ENCODE data around the gene SEC62. TPM values are rescaled to one million over a fixed set of nuclear protein-coding genes. Genes with fewer than 3 reads are reported as not detected.
A peak's percentile ranks its signal among the peaks of the same experiment; 100 is the strongest.

Gene SEC62
- total RNA-seq, 1 experiment from 2014 or later, result 58.5 TPM

DNA sequence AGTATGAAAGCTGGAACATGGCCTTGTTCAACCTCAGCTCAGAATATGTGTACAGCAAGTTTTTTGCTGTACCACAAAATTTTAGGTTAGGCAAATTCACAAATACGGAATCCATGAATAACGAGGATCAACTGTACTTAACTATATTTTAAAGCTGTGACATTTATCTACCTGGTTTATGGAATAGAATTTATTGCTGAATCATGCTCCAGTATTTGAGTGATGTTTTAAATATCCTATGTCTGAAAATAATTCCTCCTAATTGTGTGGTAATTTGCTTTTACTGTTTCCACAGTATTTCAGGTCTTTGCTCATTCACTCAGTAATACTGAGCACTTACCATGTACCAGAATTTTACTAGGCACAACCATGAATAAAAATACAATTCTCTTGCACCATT lies 29.5 kb downstream of the SEC62 start:
- Mint-ChIP-seq H3K36me3 (ENCODE audit: insufficient read depth, unreplicated experiment) (peaks cover 20% of the 10 kb centered on the region), H3K9me3 (ENCODE audit: unreplicated experiment) (no peaks in the 10 kb centered on the region), H3K4me1 (ENCODE audit: insufficient read depth, unreplicated experiment) (no peaks in the 10 kb centered on the region), H3K27me3 (ENCODE audit: insufficient read depth, unreplicated experiment) (no peaks in the 10 kb centered on the region), H3K4me3 (ENCODE audit: unreplicated experiment) (no peak overlapping the region), H3K27ac (ENCODE audit: low read depth, unreplicated experiment) (no peak overlapping the region)
- no peak for DNase-seq (ENCODE audit: unreplicated experiment)
- TF ChIP-seq, protein P1, sequence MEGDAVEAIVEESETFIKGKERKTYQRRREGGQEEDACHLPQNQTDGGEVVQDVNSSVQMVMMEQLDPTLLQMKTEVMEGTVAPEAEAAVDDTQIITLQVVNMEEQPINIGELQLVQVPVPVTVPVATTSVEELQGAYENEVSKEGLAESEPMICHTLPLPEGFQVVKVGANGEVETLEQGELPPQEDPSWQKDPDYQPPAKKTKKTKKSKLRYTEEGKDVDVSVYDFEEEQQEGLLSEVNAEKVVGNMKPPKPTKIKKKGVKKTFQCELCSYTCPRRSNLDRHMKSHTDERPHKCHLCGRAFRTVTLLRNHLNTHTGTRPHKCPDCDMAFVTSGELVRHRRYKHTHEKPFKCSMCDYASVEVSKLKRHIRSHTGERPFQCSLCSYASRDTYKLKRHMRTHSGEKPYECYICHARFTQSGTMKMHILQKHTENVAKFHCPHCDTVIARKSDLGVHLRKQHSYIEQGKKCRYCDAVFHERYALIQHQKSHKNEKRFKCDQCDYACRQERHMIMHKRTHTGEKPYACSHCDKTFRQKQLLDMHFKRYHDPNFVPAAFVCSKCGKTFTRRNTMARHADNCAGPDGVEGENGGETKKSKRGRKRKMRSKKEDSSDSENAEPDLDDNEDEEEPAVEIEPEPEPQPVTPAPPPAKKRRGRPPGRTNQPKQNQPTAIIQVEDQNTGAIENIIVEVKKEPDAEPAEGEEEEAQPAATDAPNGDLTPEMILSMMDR (IDR thresholded peaks at IDR 0.05; ENCODE audit: unreplicated experiment), result no peak
- BruUV-seq (replicated peaks), result no TSS peak
- CTCF ChIA-PET, result interaction anchor here (0.8 kb wide), 1 partner anchor 12 kb away, joined by 3 read pairs; no protein-coding TSS in a partner anchor
- intact Hi-C loops (cut with micrococcal nuclease), result no loop called here
- POLR2A ChIA-PET, result interaction anchor here (0.6 to 1.3 kb wide), 2 partner anchors 29 to 186 kb away, joined by 3 to 4 read pairs; partner anchors contain the start of gene SEC62

DNA sequence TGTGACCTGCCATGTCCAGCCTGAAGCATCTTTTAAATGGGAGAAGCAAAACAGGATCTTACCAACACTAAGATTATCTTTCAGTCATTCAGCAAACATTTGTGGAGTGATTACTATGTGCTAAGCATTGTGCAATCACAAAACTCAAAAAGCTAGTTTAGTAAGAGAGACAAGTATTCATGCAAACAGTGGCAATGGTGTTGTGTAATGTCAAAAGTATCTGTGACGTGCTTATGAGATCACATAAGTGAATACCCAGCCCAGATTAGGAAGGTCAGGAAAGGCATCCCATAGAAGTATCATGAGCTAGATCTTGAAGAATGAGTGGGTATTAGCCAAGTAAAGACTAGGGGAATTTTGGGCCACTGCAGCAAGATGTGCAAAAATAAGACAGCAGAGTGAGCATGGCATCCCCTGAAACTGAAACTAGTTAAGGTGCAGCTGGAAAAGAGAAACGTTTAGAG lies 32.1 kb downstream of the SEC62 start:
- no peaks in the 10 kb centered on the region for H3K27me3 Mint-ChIP-seq (ENCODE audit: insufficient read depth, unreplicated experiment)
- ChIA-PET CTCF (no interaction called here), POLR2A (no interaction called here)
- TF ChIP-seq, protein P1 (IDR thresholded peaks at IDR 0.05; ENCODE audit: unreplicated experiment), result no peak
- DNase-seq (ENCODE audit: unreplicated experiment), result peak; percentile 36
- H3K9me3 Mint-ChIP-seq (ENCODE audit: unreplicated experiment), result no peaks in the 10 kb centered on the region
- H3K36me3 Mint-ChIP-seq (ENCODE audit: insufficient read depth, unreplicated experiment), result peaks cover 9% of the 10 kb centered on the region
- no TSS peak for BruUV-seq (replicated peaks)
- no peak overlapping the region for H3K27ac Mint-ChIP-seq (ENCODE audit: low read depth, unreplicated experiment)
- intact Hi-C loops (cut with micrococcal nuclease), result no loop called here
- H3K4me1 Mint-ChIP-seq (ENCODE audit: insufficient read depth, unreplicated experiment), result no peaks in the 10 kb centered on the region
- no peak overlapping the region for H3K4me3 Mint-ChIP-seq (ENCODE audit: unreplicated experiment)

GRCh38 chr3:169999433-169999832 lies 32.8 kb downstream of the SEC62 start:
- Mint-ChIP-seq H3K27me3 (ENCODE audit: insufficient read depth, unreplicated experiment) (no peaks in the 10 kb centered on the region), H3K4me1 (ENCODE audit: insufficient read depth, unreplicated experiment) (no peaks in the 10 kb centered on the region), H3K27ac (ENCODE audit: low read depth, unreplicated experiment) (no peak overlapping the region), H3K36me3 (ENCODE audit: insufficient read depth, unreplicated experiment) (peaks cover 9% of the 10 kb centered on the region), H3K9me3 (ENCODE audit: unreplicated experiment) (no peaks in the 10 kb centered on the region), H3K4me3 (ENCODE audit: unreplicated experiment) (no peak overlapping the region)
- ChIA-PET POLR2A (no interaction called here), CTCF (interaction anchor here (0.7 kb wide), 1 partner anchor 38 kb away, joined by 3 read pairs; no protein-coding TSS in a partner anchor)
- BruUV-seq (replicated peaks), result no TSS peak
- no peak for DNase-seq (ENCODE audit: unreplicated experiment)
- intact Hi-C loops (cut with micrococcal nuclease), result no loop called here
- TF ChIP-seq, protein P1 (IDR thresholded peaks at IDR 0.05; ENCODE audit: unreplicated experiment), result no peak

DNA sequence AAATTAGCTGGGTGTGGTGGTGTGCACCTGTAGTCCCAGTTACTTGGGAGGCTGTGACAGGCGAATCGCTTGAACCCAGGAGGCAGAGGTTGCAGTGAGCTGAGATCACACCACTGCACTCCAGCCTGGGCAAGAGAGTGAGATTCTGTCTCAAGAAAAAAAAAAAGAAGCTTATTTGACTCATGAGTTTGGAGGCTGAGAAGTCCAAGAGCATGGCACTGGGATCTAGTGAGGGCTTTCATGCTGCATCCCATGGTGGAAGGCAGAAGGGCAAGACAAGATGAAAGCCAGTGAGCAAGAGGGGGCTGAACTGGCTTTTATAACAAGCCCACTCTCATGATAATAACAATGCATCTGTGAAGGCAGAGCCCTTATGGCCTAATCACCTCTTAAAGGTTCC lies 33.4 kb downstream of the SEC62 start:
- Mint-ChIP-seq H3K4me3 (ENCODE audit: unreplicated experiment) (no peak overlapping the region), H3K27ac (ENCODE audit: low read depth, unreplicated experiment) (no peak overlapping the region), H3K36me3 (ENCODE audit: insufficient read depth, unreplicated experiment) (peaks cover 8% of the 10 kb centered on the region), H3K27me3 (ENCODE audit: insufficient read depth, unreplicated experiment) (no peaks in the 10 kb centered on the region), H3K9me3 (ENCODE audit: unreplicated experiment) (no peaks in the 10 kb centered on the region), H3K4me1 (ENCODE audit: insufficient read depth, unreplicated experiment) (no peaks in the 10 kb centered on the region)
- intact Hi-C loops (cut with micrococcal nuclease), result no loop called here
- no TSS peak for BruUV-seq (replicated peaks)
- CTCF ChIA-PET, result interaction anchor here (0.7 kb wide), 1 partner anchor 37 kb away, joined by 3 read pairs; no protein-coding TSS in a partner anchor
- DNase-seq (ENCODE audit: unreplicated experiment), result no peak
- TF ChIP-seq, protein P1 (IDR thresholded peaks at IDR 0.05; ENCODE audit: unreplicated experiment), result no peak
- POLR2A ChIA-PET, result interaction anchor here (0.7 kb wide), 1 partner anchor 10 kb away, joined by 5 read pairs; no protein-coding TSS in a partner anchor

All from MCF 10A (cell line).